K562 (cell line): ENCODE data around the gene LAP3. TPM values are rescaled to one million over a fixed set of nuclear protein-coding genes. Genes with fewer than 3 reads are reported as not detected.

ENCODE experiments used
- PTRF ChIP-seq: fragments of 450-650 bp; IDR thresholded peaks from 2 replicates; pipeline ENCODE4 v1.6.1; 2016; ENCODE audit warnings: mild to moderate bottlenecking, missing genetic modification characterization, missing compliant biosample characterization
- RFX1 ChIP-seq: fragments of 450-650 bp; IDR thresholded peaks from 2 replicates; pipeline ENCODE4 v1.6.1; 2016; ENCODE audit warnings: mild to moderate bottlenecking, moderate library complexity
- SUPT5H ChIP-seq: fragments of 450-650 bp; IDR thresholded peaks from 2 replicates; pipeline ENCODE4 v1.6.1; 2016
- XRCC5 ChIP-seq: fragments of 200-400 bp; formaldehyde crosslinking; IDR thresholded peaks from 2 replicates; pipeline ENCODE4 v1.6.1; 2017; ENCODE audit warnings: low read depth, mild to moderate bottlenecking, low read length
- ZBTB7A ChIP-seq: IDR thresholded peaks from 2 replicates; pipeline ENCODE4 v1.6.1; 2011; ENCODE audit warnings: low read depth, mild to moderate bottlenecking, low read length, moderate library complexity, borderline replicate concordance; ENCODE audit not compliant: control insufficient read depth
- ZNF24 ChIP-seq: fragments of 450-650 bp; IDR thresholded peaks from 2 replicates; pipeline ENCODE4 v1.6.1; 2016
- polyA plus RNA-seq, 8 experiments: library from polyadenylated mRNA; depleted of rRNA in 4 of 8; stranded (reverse) in 5 of 8; unstranded in 3 of 8; fragments of >200 nt; fragmentation: Nextera tagmentation in 2 of 8; fragmentation: Illumina TruSeq in 1 of 8; extraction: Ambion mirVana in 2 of 8; extraction: Trizol in 1 of 8; gene quantifications; 2 replicates each; pipeline versions ENCODE4 v1.2.1 to v1.2.3, GENCODE V29; 2011 to 2014; ENCODE audit warnings: inconsistent platforms in 1 of 8, missing spikeins in 1 of 8
- total RNA-seq, 7 experiments: library from RNA; depleted of rRNA in 6 of 7; stranded (reverse); fragments of >200 nt in 6 of 7; fragmentation: Illumina TruSeq in 2 of 7; extraction: Trizol in 2 of 7; gene quantifications; 2 replicates each; pipeline versions ENCODE4 v1.2.1 to v1.2.3, GENCODE V29; 2011 to 2021; ENCODE audit warnings: low replicate concordance in 1 of 7
- TF ChIP-seq, protein P1 (sequence below): sonication (generic); formaldehyde crosslinking; IDR thresholded peaks from 2 replicates; pipeline ENCODE4 v1.8.0; 2023; ENCODE audit warnings: mild to moderate bottlenecking, missing genetic modification reagents
- TF ChIP-seq, protein P2 (sequence below): fragments of 250-450 bp; sonication (Bioruptor Pico); IDR thresholded peaks from 2 replicates; pipeline ENCODE4 v1.8.0; 2021; ENCODE audit warnings: moderate library complexity, mild to moderate bottlenecking, inconsistent platforms
- TF ChIP-seq, protein P3 (sequence below): sonication (generic); formaldehyde crosslinking; IDR thresholded peaks from 2 replicates; pipeline ENCODE4 v1.8.0; 2022; ENCODE audit warnings: mild to moderate bottlenecking, missing genetic modification reagents
- TF ChIP-seq, protein P4 (sequence below): fragments of 250-450 bp; sonication (Bioruptor Pico); IDR thresholded peaks from 2 replicates; pipeline ENCODE4 v1.9.0; 2021; ENCODE audit warnings: mild to moderate bottlenecking

LAP3 gene
- total and polyA plus RNA-seq, 9 of the 15 experiments (the other 6 are each of a cell fraction or from before 2014, with no cell fraction given), result 82.3 to 170 (median 107) TPM

DNA sequence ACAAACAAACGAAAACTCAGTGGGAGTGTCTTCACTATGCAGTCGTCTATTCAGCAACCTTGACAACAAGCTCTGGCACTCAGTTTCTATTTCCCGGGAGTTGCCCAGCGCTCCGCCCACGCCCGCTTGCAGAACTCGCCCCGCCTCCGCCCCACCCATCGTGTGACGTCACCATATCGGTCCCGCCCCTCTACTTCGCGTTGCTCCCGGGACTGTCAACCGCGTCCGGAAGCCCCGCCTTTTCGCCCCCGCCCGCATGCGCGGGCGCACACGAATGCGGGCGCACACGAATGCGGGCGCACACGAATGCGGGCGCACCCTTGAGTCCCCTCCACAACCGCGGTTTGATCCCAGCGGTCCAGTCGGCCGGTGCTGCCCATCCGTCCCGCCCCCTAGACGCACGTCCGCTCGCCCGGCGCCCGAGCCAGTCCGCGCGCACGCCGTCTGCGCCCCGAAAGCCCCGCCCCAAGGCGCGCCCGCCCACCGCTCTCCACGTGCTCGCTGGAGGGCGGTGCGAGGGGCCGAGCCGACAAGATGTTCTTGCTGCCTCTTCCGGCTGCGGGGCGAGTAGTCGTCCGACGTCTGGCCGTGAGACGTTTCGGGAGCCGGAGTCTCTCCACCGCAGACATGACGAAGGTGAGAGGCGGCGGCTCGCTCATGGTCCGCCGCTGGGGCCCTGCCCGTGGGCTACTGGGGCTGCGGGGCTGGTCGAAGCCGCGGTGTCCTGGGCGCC is at the start of gene LAP3 (continued):
- TF ChIP-seq, protein P1, sequence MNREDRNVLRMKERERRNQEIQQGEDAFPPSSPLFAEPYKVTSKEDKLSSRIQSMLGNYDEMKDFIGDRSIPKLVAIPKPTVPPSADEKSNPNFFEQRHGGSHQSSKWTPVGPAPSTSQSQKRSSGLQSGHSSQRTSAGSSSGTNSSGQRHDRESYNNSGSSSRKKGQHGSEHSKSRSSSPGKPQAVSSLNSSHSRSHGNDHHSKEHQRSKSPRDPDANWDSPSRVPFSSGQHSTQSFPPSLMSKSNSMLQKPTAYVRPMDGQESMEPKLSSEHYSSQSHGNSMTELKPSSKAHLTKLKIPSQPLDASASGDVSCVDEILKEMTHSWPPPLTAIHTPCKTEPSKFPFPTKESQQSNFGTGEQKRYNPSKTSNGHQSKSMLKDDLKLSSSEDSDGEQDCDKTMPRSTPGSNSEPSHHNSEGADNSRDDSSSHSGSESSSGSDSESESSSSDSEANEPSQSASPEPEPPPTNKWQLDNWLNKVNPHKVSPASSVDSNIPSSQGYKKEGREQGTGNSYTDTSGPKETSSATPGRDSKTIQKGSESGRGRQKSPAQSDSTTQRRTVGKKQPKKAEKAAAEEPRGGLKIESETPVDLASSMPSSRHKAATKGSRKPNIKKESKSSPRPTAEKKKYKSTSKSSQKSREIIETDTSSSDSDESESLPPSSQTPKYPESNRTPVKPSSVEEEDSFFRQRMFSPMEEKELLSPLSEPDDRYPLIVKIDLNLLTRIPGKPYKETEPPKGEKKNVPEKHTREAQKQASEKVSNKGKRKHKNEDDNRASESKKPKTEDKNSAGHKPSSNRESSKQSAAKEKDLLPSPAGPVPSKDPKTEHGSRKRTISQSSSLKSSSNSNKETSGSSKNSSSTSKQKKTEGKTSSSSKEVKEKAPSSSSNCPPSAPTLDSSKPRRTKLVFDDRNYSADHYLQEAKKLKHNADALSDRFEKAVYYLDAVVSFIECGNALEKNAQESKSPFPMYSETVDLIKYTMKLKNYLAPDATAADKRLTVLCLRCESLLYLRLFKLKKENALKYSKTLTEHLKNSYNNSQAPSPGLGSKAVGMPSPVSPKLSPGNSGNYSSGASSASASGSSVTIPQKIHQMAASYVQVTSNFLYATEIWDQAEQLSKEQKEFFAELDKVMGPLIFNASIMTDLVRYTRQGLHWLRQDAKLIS (CRISPR knock-in tag), result 0 out of 2 replicates have a peak, but pooled peaks have one; percentile 5
- TF ChIP-seq SUPT5H (peak; percentile 78), PTRF (no peak), RFX1 (peak; percentile 73), ZNF24 (0 out of 2 replicates have a peak, but pooled peaks have one; percentile 8), XRCC5 (0 out of 2 replicates have a peak, but pooled peaks have one; percentile 10), ZBTB7A (peak; percentile 27; the same call in 1 of the 2 replicates)
- TF ChIP-seq, protein P2, sequence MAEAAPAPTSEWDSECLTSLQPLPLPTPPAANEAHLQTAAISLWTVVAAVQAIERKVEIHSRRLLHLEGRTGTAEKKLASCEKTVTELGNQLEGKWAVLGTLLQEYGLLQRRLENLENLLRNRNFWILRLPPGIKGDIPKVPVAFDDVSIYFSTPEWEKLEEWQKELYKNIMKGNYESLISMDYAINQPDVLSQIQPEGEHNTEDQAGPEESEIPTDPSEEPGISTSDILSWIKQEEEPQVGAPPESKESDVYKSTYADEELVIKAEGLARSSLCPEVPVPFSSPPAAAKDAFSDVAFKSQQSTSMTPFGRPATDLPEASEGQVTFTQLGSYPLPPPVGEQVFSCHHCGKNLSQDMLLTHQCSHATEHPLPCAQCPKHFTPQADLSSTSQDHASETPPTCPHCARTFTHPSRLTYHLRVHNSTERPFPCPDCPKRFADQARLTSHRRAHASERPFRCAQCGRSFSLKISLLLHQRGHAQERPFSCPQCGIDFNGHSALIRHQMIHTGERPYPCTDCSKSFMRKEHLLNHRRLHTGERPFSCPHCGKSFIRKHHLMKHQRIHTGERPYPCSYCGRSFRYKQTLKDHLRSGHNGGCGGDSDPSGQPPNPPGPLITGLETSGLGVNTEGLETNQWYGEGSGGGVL, result no peak
- TF ChIP-seq, protein P3, sequence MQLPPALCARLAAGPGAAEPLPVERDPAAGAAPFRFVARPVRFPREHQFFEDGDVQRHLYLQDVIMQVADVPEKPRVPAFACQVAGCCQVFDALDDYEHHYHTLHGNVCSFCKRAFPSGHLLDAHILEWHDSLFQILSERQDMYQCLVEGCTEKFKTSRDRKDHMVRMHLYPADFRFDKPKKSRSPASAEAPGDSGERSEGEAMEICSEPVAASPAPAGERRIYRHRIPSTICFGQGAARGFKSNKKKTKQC (CRISPR knock-in tag), result peak; percentile 26; the same call in 1 of the 2 replicates
- TF ChIP-seq, protein P4, sequence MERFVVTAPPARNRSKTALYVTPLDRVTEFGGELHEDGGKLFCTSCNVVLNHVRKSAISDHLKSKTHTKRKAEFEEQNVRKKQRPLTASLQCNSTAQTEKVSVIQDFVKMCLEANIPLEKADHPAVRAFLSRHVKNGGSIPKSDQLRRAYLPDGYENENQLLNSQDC, result no peak
